Measurements from ENCODE around the gene ABLIM1. TPM values are rescaled to one million over a fixed set of nuclear protein-coding genes. Genes with fewer than 3 reads are reported as not detected.

ABLIM1 gene
- polyA plus RNA-seq, 3 donors, result 0.33 to 0.91 (median 0.57) TPM

- no CpG with 5 or more reads among the region's 1 CpG for WGBS (ENCODE audit: insufficient coverage)
- Histone ChIP-seq H3K4me1 (ENCODE audit: control insufficient read depth in 1 of 2, insufficient read depth in 2 of 2, low read length in 2 of 2) (no peaks in the 10 kb centered on the region), H4K20me1 (ENCODE audit: insufficient read depth, low read length) (no peaks in the 10 kb centered on the region), H3K9me3 (replicated peaks in 1 of 2; ENCODE audit: control insufficient read depth in 1 of 2, insufficient read depth in 1 of 2, low read length in 2 of 2) (no peaks in the 10 kb centered on the region), H3K9ac (ENCODE audit: insufficient read depth, low read length, poor library complexity, severe bottlenecking) (no peak overlapping the region), H3K4me2 (replicated peaks; ENCODE audit: extremely low read depth, low read length, poor library complexity, severe bottlenecking) (no peak overlapping the region), H3K79me2 (ENCODE audit: insufficient read depth, low read length) (no peaks in the 10 kb centered on the region), H3K4me3 (replicated peaks in 1 of 3; ENCODE audit: low read depth in 2 of 3, low read length in 3 of 3) (no peak overlapping the region), H3K36me3 (replicated peaks in 1 of 2; ENCODE audit: control insufficient read depth in 1 of 2, insufficient read depth in 2 of 2, low read length in 2 of 2) (no peaks in the 10 kb centered on the region), H2AFZ (ENCODE audit: insufficient read depth, low read depth, low read length, poor library complexity, severe bottlenecking) (no peak overlapping the region), H3K27ac (ENCODE audit: low read depth in 1 of 2, low read length in 2 of 2) (no peak overlapping the region), H3K27me3 (ENCODE audit: control insufficient read depth in 2 of 2, insufficient read depth in 2 of 2, low read length in 2 of 2) (no peaks in the 10 kb centered on the region)
- intact Hi-C loops (cut with micrococcal nuclease), result no loop called here
- H3K9me3 Mint-ChIP-seq, result no peaks in the 10 kb centered on the region
- H3K27me3 Mint-ChIP-seq (ENCODE audit: low read depth in 3 of 3), result peaks cover 1 to 3% (median 2%) of the 10 kb centered on the region in 3 donors
- no peak overlapping the region for H3K4me3 Mint-ChIP-seq
- no peak for TF ChIP-seq CTCF (IDR thresholded peaks at IDR 0.05)
- no peaks in the 10 kb centered on the region for H3K36me3 Mint-ChIP-seq
- no peak for DNase-seq
- H3K27ac Mint-ChIP-seq, result no peak overlapping the region
- H3K4me1 Mint-ChIP-seq, result no peaks in the 10 kb centered on the region
Measured at GRCh38 chr10:114611617-114612016, 46.5 kb downstream of the ABLIM1 start.

- Histone ChIP-seq H3K36me3 (replicated peaks in 1 of 2; ENCODE audit: control insufficient read depth in 1 of 2, insufficient read depth in 2 of 2, low read length in 2 of 2) (no peaks in the 10 kb centered on the region), H3K79me2 (ENCODE audit: insufficient read depth, low read length) (no peaks in the 10 kb centered on the region), H3K4me2 (replicated peaks; ENCODE audit: extremely low read depth, low read length, poor library complexity, severe bottlenecking) (no peak overlapping the region), H3K27me3 (ENCODE audit: control insufficient read depth in 2 of 2, insufficient read depth in 2 of 2, low read length in 2 of 2) (no peaks in the 10 kb centered on the region), H2AFZ (ENCODE audit: insufficient read depth, low read depth, low read length, poor library complexity, severe bottlenecking) (no peak overlapping the region), H3K4me3 (replicated peaks in 1 of 3; ENCODE audit: low read depth in 2 of 3, low read length in 3 of 3) (no peak overlapping the region), H4K20me1 (ENCODE audit: insufficient read depth, low read length) (no peaks in the 10 kb centered on the region), H3K4me1 (ENCODE audit: control insufficient read depth in 1 of 2, insufficient read depth in 2 of 2, low read length in 2 of 2) (no peaks in the 10 kb centered on the region), H3K9ac (ENCODE audit: insufficient read depth, low read length, poor library complexity, severe bottlenecking) (no peak overlapping the region), H3K9me3 (replicated peaks in 1 of 2; ENCODE audit: control insufficient read depth in 1 of 2, insufficient read depth in 1 of 2, low read length in 2 of 2) (no peaks in the 10 kb centered on the region), H3K27ac (ENCODE audit: low read depth in 1 of 2, low read length in 2 of 2) (no peak overlapping the region)
- Mint-ChIP-seq H3K27me3 (ENCODE audit: low read depth in 3 of 3) (peaks cover under 1 to 3% (median 1%) of the 10 kb centered on the region in 3 donors), H3K9me3 (no peaks in the 10 kb centered on the region), H3K4me3 (no peak overlapping the region), H3K27ac (no peak overlapping the region), H3K4me1 (no peaks in the 10 kb centered on the region), H3K36me3 (no peaks in the 10 kb centered on the region)
- no peak for TF ChIP-seq CTCF (IDR thresholded peaks at IDR 0.05)
- WGBS (ENCODE audit: insufficient coverage), result 74% methylated on average over 4 of the region's 8 CpGs
- DNase-seq, result no peak
- intact Hi-C loops (cut with micrococcal nuclease), result no loop called here
Measured at GRCh38 chr10:114609518-114610426, 48.3 kb downstream of the ABLIM1 start.

All from CD14-positive monocyte (primary cell).